Measurements from ENCODE around the gene EXOSC10. TPM values are rescaled to one million over a fixed set of nuclear protein-coding genes. Genes with fewer than 3 reads are reported as not detected.

Gene EXOSC10
- total RNA-seq, 1 experiment from 2014 or later, result 73.0 TPM

DNA sequence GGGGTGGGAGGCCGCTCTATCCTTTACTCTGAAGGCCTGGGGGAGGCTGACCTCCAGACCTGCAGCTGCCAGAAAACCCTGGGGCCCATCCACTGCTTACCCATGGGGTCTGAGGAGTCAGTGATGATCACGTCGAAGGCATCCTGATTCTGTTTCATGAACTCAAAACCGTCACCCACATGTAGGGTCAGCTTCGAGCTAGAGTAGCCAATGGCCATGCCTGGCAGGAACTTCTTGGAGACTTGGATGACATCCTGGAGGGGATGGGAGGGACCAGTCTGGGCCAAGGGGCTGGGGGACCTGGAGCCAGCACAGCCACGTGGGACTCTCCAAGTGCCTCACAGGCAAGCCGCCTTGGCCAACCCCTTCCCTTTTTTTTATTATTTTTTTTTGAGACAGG lies 43.2 kb downstream of the EXOSC10 start:
- no peaks in the 10 kb centered on the region for H3K9me3 Mint-ChIP-seq
- no peak for TF ChIP-seq TP53 (CRISPR knock-in tag; IDR thresholded peaks at IDR 0.05)
- TF ChIP-seq PREB (CRISPR knock-in tag; IDR thresholded peaks at IDR 0.05; ENCODE audit: borderline replicate concordance), result no peak
- TF ChIP-seq ZNF425 (CRISPR knock-in tag; conservative IDR thresholded peaks at IDR 0.05), result no peak
- no peak for TF ChIP-seq E2F5 (CRISPR knock-in tag; IDR thresholded peaks at IDR 0.05)
- TF ChIP-seq, protein P1, sequence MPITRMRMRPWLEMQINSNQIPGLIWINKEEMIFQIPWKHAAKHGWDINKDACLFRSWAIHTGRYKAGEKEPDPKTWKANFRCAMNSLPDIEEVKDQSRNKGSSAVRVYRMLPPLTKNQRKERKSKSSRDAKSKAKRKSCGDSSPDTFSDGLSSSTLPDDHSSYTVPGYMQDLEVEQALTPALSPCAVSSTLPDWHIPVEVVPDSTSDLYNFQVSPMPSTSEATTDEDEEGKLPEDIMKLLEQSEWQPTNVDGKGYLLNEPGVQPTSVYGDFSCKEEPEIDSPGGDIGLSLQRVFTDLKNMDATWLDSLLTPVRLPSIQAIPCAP (CRISPR knock-in tag; IDR thresholded peaks at IDR 0.05), result no peak
- TF ChIP-seq USF2 (CRISPR knock-in tag; IDR thresholded peaks at IDR 0.05), result no peak
- TF ChIP-seq ZBTB43 (CRISPR knock-in tag; IDR thresholded peaks at IDR 0.05), result no peak
- TF ChIP-seq PRDM15 (CRISPR knock-in tag; IDR thresholded peaks at IDR 0.05), result no peak
- TF ChIP-seq ETV6 (CRISPR knock-in tag; IDR thresholded peaks at IDR 0.05), result no peak
- no peak for TF ChIP-seq ZNF423 (CRISPR knock-in tag; IDR thresholded peaks at IDR 0.05)
- no peak for TF ChIP-seq MYBL2 (CRISPR knock-in tag; IDR thresholded peaks at IDR 0.05)
- no peak for TF ChIP-seq TEAD1 (CRISPR knock-in tag; IDR thresholded peaks at IDR 0.05)
- TF ChIP-seq NR2C2 (CRISPR knock-in tag; IDR thresholded peaks at IDR 0.05), result no peak
- H3K4me1 Mint-ChIP-seq, result peaks cover 33% of the 10 kb centered on the region
- no peak overlapping the region for H3K4me3 Mint-ChIP-seq
- no peak overlapping the region for H3K27ac Mint-ChIP-seq
- ChIA-PET POLR2A (interaction anchor here (0.9 kb wide), 1 partner anchor 10 kb away, joined by 3 read pairs; no protein-coding TSS in a partner anchor), CTCF (interaction anchor here (1.2 to 3.2 kb wide), 2 partner anchors 11 to 19 kb away, joined by 3 to 41 read pairs; no protein-coding TSS in a partner anchor)
- H3K36me3 Mint-ChIP-seq, result peaks cover 23% of the 10 kb centered on the region
- no peaks in the 10 kb centered on the region for H3K27me3 Mint-ChIP-seq (ENCODE audit: low read depth)
- DNase-seq (ENCODE audit: low spot score) (no peak), ATAC-seq (no peak)

GRCh38 chr1:11055676-11056075 lies 44.0 kb downstream of the EXOSC10 start:
- H3K27me3 Mint-ChIP-seq (ENCODE audit: low read depth), result no peaks in the 10 kb centered on the region
- ChIA-PET POLR2A (interaction anchor here (0.5 kb wide), 1 partner anchor 668 kb away, joined by 3 read pairs; no protein-coding TSS in a partner anchor), CTCF (interaction anchor here (3.2 kb wide), 1 partner anchor 18 kb away, joined by 41 read pairs; no protein-coding TSS in a partner anchor)

More at GRCh38 chr1:11055676-11056075, 44.0 kb downstream of the EXOSC10 start:
- H3K36me3 Mint-ChIP-seq, result peaks cover 23% of the 10 kb centered on the region
- DNase-seq (ENCODE audit: low spot score), result no peak
- H3K4me1 Mint-ChIP-seq, result peaks cover 29% of the 10 kb centered on the region
- no peaks in the 10 kb centered on the region for H3K9me3 Mint-ChIP-seq
- no peak for TF ChIP-seq PRRX2 (CRISPR knock-in tag; IDR thresholded peaks at IDR 0.05)
- TF ChIP-seq ZNF512 (CRISPR knock-in tag; IDR thresholded peaks at IDR 0.05; ENCODE audit: borderline replicate concordance), result no peak
- TF ChIP-seq, protein P2, sequence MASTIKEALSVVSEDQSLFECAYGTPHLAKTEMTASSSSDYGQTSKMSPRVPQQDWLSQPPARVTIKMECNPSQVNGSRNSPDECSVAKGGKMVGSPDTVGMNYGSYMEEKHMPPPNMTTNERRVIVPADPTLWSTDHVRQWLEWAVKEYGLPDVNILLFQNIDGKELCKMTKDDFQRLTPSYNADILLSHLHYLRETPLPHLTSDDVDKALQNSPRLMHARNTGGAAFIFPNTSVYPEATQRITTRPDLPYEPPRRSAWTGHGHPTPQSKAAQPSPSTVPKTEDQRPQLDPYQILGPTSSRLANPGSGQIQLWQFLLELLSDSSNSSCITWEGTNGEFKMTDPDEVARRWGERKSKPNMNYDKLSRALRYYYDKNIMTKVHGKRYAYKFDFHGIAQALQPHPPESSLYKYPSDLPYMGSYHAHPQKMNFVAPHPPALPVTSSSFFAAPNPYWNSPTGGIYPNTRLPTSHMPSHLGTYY (CRISPR knock-in tag; IDR thresholded peaks at IDR 0.05), result no peak
- TF ChIP-seq NR2C2 (CRISPR knock-in tag; IDR thresholded peaks at IDR 0.05), result no peak
- ATAC-seq, result no peak
- H3K4me3 Mint-ChIP-seq, result no peak overlapping the region
- H3K27ac Mint-ChIP-seq, result no peak overlapping the region
